Measurements from ENCODE around the gene ZNF329. TPM values are rescaled to one million over a fixed set of nuclear protein-coding genes. Genes with fewer than 3 reads are reported as not detected.

ZNF329 gene
- 3.1 TPM for total RNA-seq (2013)
- polyA plus RNA-seq (1 to 10 TPM in 1 of 3 donors, under 1 TPM in 2; 0.56 to 1.2 (median 0.65) TPM), polyA minus RNA-seq (1.4 and 2.9 TPM in 2 replicates), total RNA-seq (0.90 to 5.9 (median 2.3) reads per million in 11 experiments)

GRCh38 chr19:58150328-58150921 is at the start of gene ZNF329:
ZNF329 (minus strand) TSS chr19:58150789; CDS start chr19:58129503, 21,286 bp downstream.
- Histone ChIP-seq H3K4me1 (ENCODE audit: control insufficient read depth in 1 of 2, insufficient read depth in 2 of 2, low read length in 2 of 2) (peaks cover 23 to 25% of the 10 kb centered on the region in 2 donors), H3K27me3 (ENCODE audit: control insufficient read depth in 2 of 2, insufficient read depth in 2 of 2, low read length in 2 of 2) (no peaks in the 10 kb centered on the region), H3K4me2 (replicated peaks; ENCODE audit: extremely low read depth, low read length, poor library complexity, severe bottlenecking) (peak within 1 kb of the TSS; percentile 96), H4K20me1 (ENCODE audit: insufficient read depth, low read length) (no peaks in the 10 kb centered on the region), H2AFZ (ENCODE audit: insufficient read depth, low read depth, low read length, poor library complexity, severe bottlenecking) (peak within 1 kb of the TSS; percentile 98), H3K27ac (ENCODE audit: low read depth in 1 of 2, low read length in 2 of 2) (peak within 1 kb of the TSS in 1 of 2 donors; percentile 79), H3K4me3 (replicated peaks in 1 of 3; ENCODE audit: low read depth in 2 of 3, low read length in 3 of 3) (peak within 1 kb of the TSS; percentile 58 to 92 (median 76)), H3K36me3 (replicated peaks in 1 of 2; ENCODE audit: control insufficient read depth in 1 of 2, insufficient read depth in 2 of 2, low read length in 2 of 2) (no peaks in the 10 kb centered on the region), H3K9me3 (replicated peaks in 1 of 2; ENCODE audit: control insufficient read depth in 1 of 2, insufficient read depth in 1 of 2, low read length in 2 of 2) (peaks cover 54 to 56% of the 10 kb centered on the region in 2 donors), H3K79me2 (ENCODE audit: insufficient read depth, low read length) (no peaks in the 10 kb centered on the region), H3K9ac (ENCODE audit: insufficient read depth, low read length, poor library complexity, severe bottlenecking) (peak within 1 kb of the TSS; percentile 82)
- peaks cover 2 to 10% (median 7%) of the 10 kb centered on the region in 3 donors for H3K27me3 Mint-ChIP-seq (ENCODE audit: low read depth in 3 of 3)
- peaks cover 12% of the 10 kb centered on the region for H3K4me1 Mint-ChIP-seq
- WGBS (ENCODE audit: insufficient coverage): under 1% methylated on average over 58 of the region's 62 CpGs
- peaks cover 27 to 80% (median 76%) of the 10 kb centered on the region in 7 donors for H3K9me3 Mint-ChIP-seq
- TF ChIP-seq CTCF (IDR thresholded peaks at IDR 0.05): no peak
- peaks cover 3 to 9% of the 10 kb centered on the region in 2 donors for H3K36me3 Mint-ChIP-seq
- peak; percentile 63 to 75 (median 68) for DNase-seq
- peak within 1 kb of the TSS; percentile 82 to 90 for H3K4me3 Mint-ChIP-seq
- intact Hi-C loops (cut with micrococcal nuclease): loop anchor here (2.0 to 10.0 kb wide), 6 partner anchors 52 to 1046 kb away; partner anchors contain the start of genes TRAPPC2B (in 1 of the 2), ZNF417 (in 1 of the 2), ZNF547 (in 1 of the 2) and ZNF606 (in 1 of the 2)
- H3K27ac Mint-ChIP-seq: peak within 1 kb of the TSS in 5 of 7 donors; percentile 7 to 80 (median 33)

GRCh38 chr19:58196901-58197616 is 46.5 kb upstream of the ZNF329 start:
- Histone ChIP-seq H3K27me3 (ENCODE audit: control insufficient read depth in 2 of 2, insufficient read depth in 2 of 2, low read length in 2 of 2) (no peaks in the 10 kb centered on the region), H3K9me3 (replicated peaks in 1 of 2; ENCODE audit: control insufficient read depth in 1 of 2, insufficient read depth in 1 of 2, low read length in 2 of 2) (peaks cover 87 to 100% of the 10 kb centered on the region in 2 donors), H3K4me1 (ENCODE audit: control insufficient read depth in 1 of 2, insufficient read depth in 2 of 2, low read length in 2 of 2) (no peaks in the 10 kb centered on the region), H3K4me2 (replicated peaks; ENCODE audit: extremely low read depth, low read length, poor library complexity, severe bottlenecking) (no peak overlapping the region), H3K36me3 (replicated peaks in 1 of 2; ENCODE audit: control insufficient read depth in 1 of 2, insufficient read depth in 2 of 2, low read length in 2 of 2) (peaks cover 34 to 98% of the 10 kb centered on the region in 2 donors), H3K9ac (ENCODE audit: insufficient read depth, low read length, poor library complexity, severe bottlenecking) (no peak overlapping the region), H4K20me1 (ENCODE audit: insufficient read depth, low read length) (no peaks in the 10 kb centered on the region), H3K4me3 (replicated peaks in 1 of 3; ENCODE audit: low read depth in 2 of 3, low read length in 3 of 3) (peak overlapping the region in 1 of 3 experiments; percentile 62), H3K27ac (ENCODE audit: low read depth in 1 of 2, low read length in 2 of 2) (no peak overlapping the region), H3K79me2 (ENCODE audit: insufficient read depth, low read length) (no peaks in the 10 kb centered on the region), H2AFZ (ENCODE audit: insufficient read depth, low read depth, low read length, poor library complexity, severe bottlenecking) (no peak overlapping the region)
- DNase-seq: no peak
- WGBS (ENCODE audit: insufficient coverage): 100% methylated on average over 1 of the region's 6 CpGs
- peaks cover 0 to 2% (median 0%) of the 10 kb centered on the region in 3 donors for H3K27me3 Mint-ChIP-seq (ENCODE audit: low read depth in 3 of 3)
- H3K4me3 Mint-ChIP-seq: no peak overlapping the region
- peaks cover 72 to 99% (median 98%) of the 10 kb centered on the region in 7 donors for H3K9me3 Mint-ChIP-seq
- peaks cover 68 to 94% of the 10 kb centered on the region in 2 donors for H3K36me3 Mint-ChIP-seq
- no peak for TF ChIP-seq CTCF (IDR thresholded peaks at IDR 0.05)
- H3K27ac Mint-ChIP-seq: no peak overlapping the region
- no peaks in the 10 kb centered on the region for H3K4me1 Mint-ChIP-seq
- intact Hi-C loops (cut with micrococcal nuclease): no loop called here
